Endothelial cell of umbilical vein (primary cell): ENCODE results near the gene CHRND.

Experiments
- EZH2 ChIP-seq: IDR thresholded peaks from 2 replicates; pipeline ENCODE4 v1.6.1; 2012; ENCODE audit warnings: borderline replicate concordance, low read depth, mild to moderate bottlenecking, moderate library complexity, low read length, inconsistent platforms; ENCODE audit not compliant: severe bottlenecking
- FOS ChIP-seq: IDR thresholded peaks from 2 replicates; pipeline ENCODE4 v1.6.1; 2011; ENCODE audit warnings: mild to moderate bottlenecking, low read length, moderate library complexity, borderline replicate concordance; ENCODE audit not compliant: insufficient read depth
- JUN ChIP-seq: IDR thresholded peaks from 2 replicates; pipeline ENCODE4 v1.6.1; 2011; ENCODE audit warnings: borderline replicate concordance, low read depth; ENCODE audit not compliant: insufficient read length, insufficient read depth
- POLR2A ChIP-seq: IDR thresholded peaks from 2 replicates; pipeline ENCODE4 v1.6.1; 2012; ENCODE audit warnings: low read depth, mild to moderate bottlenecking, control low read depth, low read length
- POLR2AphosphoS5 ChIP-seq: IDR thresholded peaks from 2 replicates; pipeline ENCODE4 v1.6.1; 2012; ENCODE audit warnings: low read depth, mild to moderate bottlenecking, control low read depth, low read length, moderate library complexity; ENCODE audit not compliant: insufficient read depth
- TF ChIP-seq, protein P1 (sequence below), 2 donors: IDR thresholded peaks; 1 replicate in 1 of 2; 2 replicates in 1 of 2; pipeline ENCODE4 v1.5.1; 2011; ENCODE audit warnings: low read length in 2 of 2, mild to moderate bottlenecking in 2 of 2, moderate library complexity in 2 of 2, control low read depth in 1 of 2, inconsistent platforms in 1 of 2, low read depth in 1 of 2; ENCODE audit not compliant: insufficient read depth in 1 of 2; ENCODE audit errors: extremely low read depth in 1 of 2
- TF ChIP-seq, protein P2 (sequence below): IDR thresholded peaks from 2 replicates; pipeline ENCODE4 v1.6.1; 2011; ENCODE audit not compliant: insufficient read depth, insufficient read length

DNA sequence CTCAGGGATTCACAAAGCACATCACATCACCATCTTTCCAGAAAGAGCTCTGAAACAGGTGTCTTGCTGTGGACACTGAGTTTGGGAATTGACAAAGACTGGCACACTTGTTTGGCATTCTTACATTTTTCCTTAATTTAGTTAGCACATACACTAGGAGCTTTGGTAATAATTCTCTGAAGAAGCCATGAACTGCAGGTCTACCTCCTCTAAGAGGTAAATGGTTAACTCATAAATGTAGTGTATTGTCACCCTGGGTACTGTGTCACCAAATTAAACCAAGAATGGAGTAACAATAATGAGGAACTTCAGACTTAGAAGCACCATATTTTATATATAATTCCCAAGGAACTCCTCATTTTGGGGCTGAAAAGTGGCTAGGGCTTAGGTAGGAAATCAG is 47.1 kb downstream of the CHRND start:
- TF ChIP-seq, protein P1, sequence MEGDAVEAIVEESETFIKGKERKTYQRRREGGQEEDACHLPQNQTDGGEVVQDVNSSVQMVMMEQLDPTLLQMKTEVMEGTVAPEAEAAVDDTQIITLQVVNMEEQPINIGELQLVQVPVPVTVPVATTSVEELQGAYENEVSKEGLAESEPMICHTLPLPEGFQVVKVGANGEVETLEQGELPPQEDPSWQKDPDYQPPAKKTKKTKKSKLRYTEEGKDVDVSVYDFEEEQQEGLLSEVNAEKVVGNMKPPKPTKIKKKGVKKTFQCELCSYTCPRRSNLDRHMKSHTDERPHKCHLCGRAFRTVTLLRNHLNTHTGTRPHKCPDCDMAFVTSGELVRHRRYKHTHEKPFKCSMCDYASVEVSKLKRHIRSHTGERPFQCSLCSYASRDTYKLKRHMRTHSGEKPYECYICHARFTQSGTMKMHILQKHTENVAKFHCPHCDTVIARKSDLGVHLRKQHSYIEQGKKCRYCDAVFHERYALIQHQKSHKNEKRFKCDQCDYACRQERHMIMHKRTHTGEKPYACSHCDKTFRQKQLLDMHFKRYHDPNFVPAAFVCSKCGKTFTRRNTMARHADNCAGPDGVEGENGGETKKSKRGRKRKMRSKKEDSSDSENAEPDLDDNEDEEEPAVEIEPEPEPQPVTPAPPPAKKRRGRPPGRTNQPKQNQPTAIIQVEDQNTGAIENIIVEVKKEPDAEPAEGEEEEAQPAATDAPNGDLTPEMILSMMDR (IDR thresholded peaks at IDR 0.05; ENCODE audit: extremely low read depth in 1 of 2, insufficient read depth in 1 of 2, low read depth in 1 of 2, low read length in 2 of 2): no peak
- TF ChIP-seq POLR2A (no peak), POLR2AphosphoS5 (no peak), EZH2 (no peak), FOS (no peak), JUN (no peak)
- TF ChIP-seq, protein P2, sequence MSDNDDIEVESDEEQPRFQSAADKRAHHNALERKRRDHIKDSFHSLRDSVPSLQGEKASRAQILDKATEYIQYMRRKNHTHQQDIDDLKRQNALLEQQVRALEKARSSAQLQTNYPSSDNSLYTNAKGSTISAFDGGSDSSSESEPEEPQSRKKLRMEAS: no peak
